ENCODE results near the gene COL23A1. TPM values are rescaled to one million over a fixed set of nuclear protein-coding genes. Genes with fewer than 3 reads are reported as not detected.

COL23A1 gene
- total RNA-seq, 2 donors from 2014 or later = 0.17 to 0.19 TPM

DNA sequence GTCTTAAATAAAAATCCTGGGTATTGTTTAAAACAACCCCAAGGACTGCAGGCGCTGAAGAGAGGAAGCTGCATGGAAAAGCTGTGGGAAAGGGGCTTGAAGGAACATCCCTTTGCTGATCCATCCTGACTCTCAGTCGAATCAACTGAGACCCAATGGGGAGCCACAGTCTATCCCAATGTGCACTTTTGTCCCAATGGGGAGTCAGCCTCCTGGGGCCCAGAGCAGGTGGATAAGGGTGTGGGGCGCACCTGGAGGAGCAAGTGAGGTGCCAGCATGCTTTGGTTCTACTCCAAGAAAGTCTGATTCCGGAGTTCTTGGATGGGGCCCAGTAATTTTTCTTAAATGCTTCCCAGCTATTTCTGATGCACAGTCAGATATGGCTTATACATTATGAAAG, 118.1 kb downstream of the COL23A1 start:
- Mint-ChIP-seq H3K36me3 (no peaks in the 10 kb centered on the region), H3K9me3 (no peaks in the 10 kb centered on the region), H3K4me3 (no peak overlapping the region), H3K27ac (no peak overlapping the region), H3K4me1 (ENCODE audit: low read depth in 2 of 2) (no peaks in the 10 kb centered on the region), H3K27me3 (no peaks in the 10 kb centered on the region)
- no peak for DNase-seq (ENCODE audit: low spot score)
- no peak for ATAC-seq

DNA sequence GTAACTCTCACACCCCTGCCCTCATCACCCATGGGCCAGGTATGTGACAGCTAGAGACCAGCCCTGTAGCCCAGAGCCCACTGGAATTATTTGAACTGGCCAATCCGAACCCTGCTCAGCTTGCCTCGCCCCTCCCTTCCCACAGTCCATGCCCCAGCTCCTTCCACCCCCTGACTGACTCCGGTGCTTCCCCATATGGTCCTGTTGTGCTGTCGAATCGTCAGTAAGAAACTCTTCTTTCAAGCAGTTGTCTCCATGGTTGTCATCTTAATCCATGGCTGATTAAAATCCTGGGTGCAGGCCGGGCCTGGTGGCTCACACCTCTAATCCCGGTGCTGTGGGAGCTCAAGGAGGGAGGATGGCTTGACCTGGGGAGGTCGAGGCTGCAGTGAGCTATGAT, 118.5 kb downstream of the COL23A1 start:
- DNase-seq (ENCODE audit: low spot score) = no peak
- no peak for ATAC-seq
- no peaks in the 10 kb centered on the region for H3K4me1 Mint-ChIP-seq (ENCODE audit: low read depth in 2 of 2)
- no peaks in the 10 kb centered on the region for H3K27me3 Mint-ChIP-seq
- H3K27ac Mint-ChIP-seq = no peak overlapping the region
- H3K36me3 Mint-ChIP-seq = no peaks in the 10 kb centered on the region
- H3K4me3 Mint-ChIP-seq = no peak overlapping the region
- no peaks in the 10 kb centered on the region for H3K9me3 Mint-ChIP-seq

DNA sequence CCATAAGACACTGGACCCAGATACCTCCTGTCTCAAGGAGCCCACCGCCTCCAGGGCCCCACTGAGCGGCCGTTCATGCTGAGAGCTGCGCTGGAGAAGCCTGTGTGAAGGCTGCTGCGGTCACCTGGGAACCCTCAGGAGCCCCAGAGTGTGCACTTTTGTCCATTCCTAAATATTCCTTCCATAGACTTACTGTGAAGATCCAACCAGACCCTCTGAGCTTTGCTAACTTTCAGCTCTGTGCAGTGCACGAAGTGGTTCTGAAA, 119.5 kb downstream of the COL23A1 start:
- no peak overlapping the region for H3K27ac Mint-ChIP-seq
- H3K36me3 Mint-ChIP-seq = no peaks in the 10 kb centered on the region
- no peak overlapping the region for H3K4me3 Mint-ChIP-seq
- DNase-seq (ENCODE audit: low spot score) = no peak
- no peaks in the 10 kb centered on the region for H3K4me1 Mint-ChIP-seq (ENCODE audit: low read depth in 2 of 2)
- ATAC-seq = no peak
- H3K9me3 Mint-ChIP-seq = no peaks in the 10 kb centered on the region
- H3K27me3 Mint-ChIP-seq = no peaks in the 10 kb centered on the region

DNA sequence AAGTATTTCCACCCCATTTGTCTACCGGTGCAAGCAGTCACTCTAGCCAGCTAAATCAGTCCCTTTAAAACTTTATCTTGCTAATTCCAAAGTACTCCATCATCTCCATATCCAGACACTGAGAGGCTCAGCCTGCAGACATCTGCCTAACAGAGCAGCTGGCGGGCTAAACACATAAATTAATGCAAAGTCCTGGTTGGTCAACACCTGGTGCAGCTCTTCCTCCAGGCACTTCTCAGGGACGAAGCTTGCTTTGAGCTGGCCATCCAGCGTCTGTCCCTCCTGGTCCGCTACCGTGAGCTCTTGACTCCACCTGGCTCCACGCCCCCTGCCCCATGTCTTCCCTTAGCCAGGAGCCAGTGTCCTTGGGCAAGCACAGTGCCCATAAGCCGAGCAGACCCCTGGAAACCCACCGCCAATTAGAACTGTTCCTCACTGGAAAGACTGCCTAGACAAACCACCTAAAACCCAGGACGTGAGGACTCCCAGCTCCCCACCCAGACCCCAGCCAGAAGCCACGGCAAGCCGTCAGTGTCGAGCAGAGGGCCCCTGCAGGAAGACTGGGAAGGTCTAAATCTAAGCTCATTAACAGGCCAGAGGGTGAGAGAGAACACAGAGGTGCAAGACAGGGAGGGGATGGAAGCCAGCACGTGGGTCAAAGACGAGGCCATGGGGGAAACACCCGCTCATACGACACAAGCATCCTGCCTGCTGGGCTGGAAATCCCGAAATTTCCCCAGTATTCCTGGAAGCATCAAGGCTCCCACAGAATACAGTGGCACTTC, 120.0 kb downstream of the COL23A1 start:
- H3K27me3 Mint-ChIP-seq = no peaks in the 10 kb centered on the region
- H3K4me3 Mint-ChIP-seq = no peak overlapping the region
- no peaks in the 10 kb centered on the region for H3K4me1 Mint-ChIP-seq (ENCODE audit: low read depth in 2 of 2)
- ATAC-seq = no peak
- H3K36me3 Mint-ChIP-seq = no peaks in the 10 kb centered on the region
- DNase-seq (ENCODE audit: low spot score) = no peak
- H3K9me3 Mint-ChIP-seq = no peaks in the 10 kb centered on the region
- no peak overlapping the region for H3K27ac Mint-ChIP-seq

DNA sequence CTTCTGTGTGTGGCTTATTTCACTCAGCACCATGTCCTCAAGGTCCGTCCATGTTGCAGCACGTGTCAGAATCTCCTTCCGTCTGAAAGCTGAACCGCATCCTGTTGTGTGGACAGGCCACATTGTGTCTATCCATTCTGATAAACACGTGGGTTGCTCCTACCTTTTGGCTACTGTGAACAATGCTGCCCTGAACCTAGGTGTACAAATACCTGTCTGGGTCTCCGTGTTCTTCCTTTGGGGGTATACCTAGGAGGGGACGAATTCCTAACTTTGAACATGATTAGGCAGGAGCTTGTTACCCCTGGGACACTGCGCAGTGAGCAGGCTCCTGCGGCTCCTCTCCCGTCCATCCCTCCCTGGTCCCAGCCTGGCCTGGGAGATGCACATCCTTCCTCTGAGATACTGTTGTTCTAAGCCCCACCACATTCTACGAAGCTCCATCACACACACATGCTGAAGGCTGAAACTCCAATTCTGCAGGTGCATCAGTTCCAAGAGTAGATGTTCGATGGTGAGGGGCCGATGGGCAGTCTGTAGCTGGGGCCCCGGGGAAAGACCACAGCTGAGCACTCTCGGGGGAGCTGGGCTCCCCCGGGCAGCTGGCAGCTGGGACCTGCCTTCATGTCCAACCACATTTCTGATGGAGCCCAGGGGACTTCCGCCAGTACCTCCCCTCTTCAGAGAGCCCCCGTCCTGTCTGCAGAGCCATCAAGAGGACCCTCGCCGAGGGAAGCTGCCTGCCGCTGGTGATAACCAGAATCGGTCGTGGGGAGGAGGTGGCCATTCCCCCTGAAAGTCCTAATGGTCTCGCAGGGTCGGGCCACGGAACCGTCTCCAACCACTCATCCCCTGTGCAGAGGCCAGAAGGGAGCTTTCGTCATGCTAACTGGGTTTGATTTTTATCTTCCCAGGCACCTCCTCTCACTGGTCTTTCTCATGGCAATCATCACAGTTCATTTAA, 120.9 kb downstream of the COL23A1 start:
- no peak for ATAC-seq

DNA sequence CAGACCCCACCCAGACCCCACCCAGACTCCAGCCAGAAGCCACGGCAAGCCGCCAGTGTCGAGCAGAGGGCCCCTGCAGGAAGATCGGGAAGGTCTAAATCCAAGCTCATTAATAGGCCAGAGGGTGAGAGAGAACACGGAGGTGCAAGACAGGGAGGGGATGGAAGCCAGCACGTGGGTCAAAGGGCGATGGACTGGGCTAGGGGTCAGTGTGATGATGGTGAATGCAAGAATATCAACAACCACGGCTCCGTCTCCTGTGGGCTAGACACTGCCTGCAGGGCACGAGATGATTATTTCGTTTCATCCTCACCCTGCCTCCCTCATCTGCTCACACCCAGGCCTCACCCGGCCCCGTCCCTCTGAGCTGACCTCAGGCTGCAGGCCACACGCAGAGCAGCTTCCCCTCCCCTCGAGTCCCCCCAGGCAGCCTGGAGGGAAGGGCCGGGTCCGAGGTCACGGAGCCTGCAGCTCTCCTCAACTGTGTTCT, 122.0 kb downstream of the COL23A1 start:
- no peaks in the 10 kb centered on the region for H3K9me3 Mint-ChIP-seq
- H3K4me1 Mint-ChIP-seq (ENCODE audit: low read depth in 2 of 2) = no peaks in the 10 kb centered on the region
- no peaks in the 10 kb centered on the region for H3K27me3 Mint-ChIP-seq
- H3K36me3 Mint-ChIP-seq = no peaks in the 10 kb centered on the region
- H3K4me3 Mint-ChIP-seq = no peak overlapping the region
- no peak for DNase-seq (ENCODE audit: low spot score)
- ATAC-seq = no peak
- H3K27ac Mint-ChIP-seq = no peak overlapping the region

More for the DNA sequence above, 120.9 kb downstream of the COL23A1 start:
- DNase-seq (ENCODE audit: low spot score) = no peak
- no peaks in the 10 kb centered on the region for H3K4me1 Mint-ChIP-seq (ENCODE audit: low read depth in 2 of 2)
- no peak overlapping the region for H3K27ac Mint-ChIP-seq
- H3K27me3 Mint-ChIP-seq = no peaks in the 10 kb centered on the region
- H3K36me3 Mint-ChIP-seq = no peaks in the 10 kb centered on the region
- no peak overlapping the region for H3K4me3 Mint-ChIP-seq
- no peaks in the 10 kb centered on the region for H3K9me3 Mint-ChIP-seq

DNA sequence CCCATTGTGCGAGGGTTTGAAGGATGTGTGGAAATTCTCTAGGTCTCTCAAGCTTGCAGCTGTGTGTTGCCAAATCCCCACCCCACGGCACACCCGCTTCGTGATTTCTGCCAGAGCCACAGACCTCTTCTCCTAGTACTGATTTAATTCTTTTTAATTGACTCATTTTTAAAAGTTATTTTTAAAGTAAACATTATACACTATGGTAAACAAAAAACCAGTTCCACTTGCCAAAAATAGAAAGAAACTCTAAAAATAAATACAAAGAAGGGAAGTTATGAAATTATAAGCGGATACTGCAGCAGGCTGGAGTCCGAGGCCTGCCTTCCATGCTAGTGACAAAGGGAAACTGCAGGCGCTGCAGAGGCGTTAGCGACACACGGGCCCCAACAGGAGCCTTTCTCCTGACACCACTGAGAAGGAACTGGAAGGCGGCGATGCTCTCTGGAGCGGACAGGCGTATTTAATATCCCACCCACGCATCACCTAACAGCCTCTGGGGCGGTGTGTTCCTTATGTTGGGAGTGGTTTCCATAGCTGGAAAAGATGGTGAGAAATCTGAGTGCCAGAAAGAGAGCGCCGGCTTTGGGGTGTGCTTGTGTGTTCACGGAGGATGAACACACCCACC, 122.5 kb downstream of the COL23A1 start:
- Mint-ChIP-seq H3K27me3 (no peaks in the 10 kb centered on the region), H3K4me1 (ENCODE audit: low read depth in 2 of 2) (no peaks in the 10 kb centered on the region), H3K36me3 (no peaks in the 10 kb centered on the region), H3K27ac (no peak overlapping the region), H3K9me3 (no peaks in the 10 kb centered on the region), H3K4me3 (no peak overlapping the region)
- no peak for ATAC-seq
- DNase-seq (ENCODE audit: low spot score) = no peak

DNA sequence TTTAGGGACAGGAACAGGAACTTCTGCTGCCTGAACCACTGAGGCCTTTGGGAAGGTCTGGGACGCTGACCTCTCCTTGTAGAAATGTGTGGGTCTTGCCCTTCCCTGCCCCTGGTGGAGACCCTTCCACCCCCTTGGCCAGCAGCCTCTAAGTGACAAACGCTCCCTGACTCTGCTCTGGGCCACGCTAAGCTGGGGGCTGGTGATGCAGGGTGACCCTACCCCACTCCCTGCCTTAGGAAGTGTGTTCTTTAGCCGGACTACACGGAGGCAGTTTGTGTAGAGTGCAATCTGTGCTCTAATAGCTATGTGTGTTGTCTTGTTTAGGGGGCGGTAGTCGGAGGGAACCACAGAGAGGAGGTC, 123.0 kb downstream of the COL23A1 start:
- H3K4me3 Mint-ChIP-seq = no peak overlapping the region
- DNase-seq (ENCODE audit: low spot score) (no peak), ATAC-seq (no peak)
- H3K4me1 Mint-ChIP-seq (ENCODE audit: low read depth in 2 of 2) = no peaks in the 10 kb centered on the region
- no peaks in the 10 kb centered on the region for H3K36me3 Mint-ChIP-seq
- no peak overlapping the region for H3K27ac Mint-ChIP-seq
- H3K9me3 Mint-ChIP-seq = no peaks in the 10 kb centered on the region
- no peaks in the 10 kb centered on the region for H3K27me3 Mint-ChIP-seq

DNA sequence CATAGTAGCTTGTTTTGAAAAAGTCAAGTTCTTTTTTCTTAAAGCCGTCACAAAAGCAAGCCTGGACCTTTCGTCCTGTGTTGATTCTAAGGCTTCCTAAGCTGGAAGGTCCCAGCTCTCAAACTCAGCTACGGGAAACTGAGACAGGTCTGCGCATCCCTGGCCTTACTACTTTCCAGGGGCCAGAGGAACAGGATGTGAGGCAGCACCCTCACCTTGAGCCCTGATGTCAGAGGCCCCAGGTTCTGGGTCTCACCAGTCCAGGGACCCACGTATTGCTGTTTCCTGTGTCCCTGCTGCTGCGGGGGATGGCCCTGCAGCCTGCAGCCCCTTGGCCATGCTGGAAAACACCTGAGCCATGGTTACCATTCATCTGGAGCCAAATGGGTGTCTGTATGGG, 123.9 kb downstream of the COL23A1 start:
- Mint-ChIP-seq H3K4me3 (no peak overlapping the region), H3K27me3 (peaks cover 0 to 6% of the 10 kb centered on the region in 2 donors), H3K9me3 (no peaks in the 10 kb centered on the region), H3K4me1 (ENCODE audit: low read depth in 2 of 2) (no peaks in the 10 kb centered on the region), H3K27ac (no peak overlapping the region), H3K36me3 (no peaks in the 10 kb centered on the region)
- ATAC-seq (no peak), DNase-seq (ENCODE audit: low spot score) (no peak)

DNA sequence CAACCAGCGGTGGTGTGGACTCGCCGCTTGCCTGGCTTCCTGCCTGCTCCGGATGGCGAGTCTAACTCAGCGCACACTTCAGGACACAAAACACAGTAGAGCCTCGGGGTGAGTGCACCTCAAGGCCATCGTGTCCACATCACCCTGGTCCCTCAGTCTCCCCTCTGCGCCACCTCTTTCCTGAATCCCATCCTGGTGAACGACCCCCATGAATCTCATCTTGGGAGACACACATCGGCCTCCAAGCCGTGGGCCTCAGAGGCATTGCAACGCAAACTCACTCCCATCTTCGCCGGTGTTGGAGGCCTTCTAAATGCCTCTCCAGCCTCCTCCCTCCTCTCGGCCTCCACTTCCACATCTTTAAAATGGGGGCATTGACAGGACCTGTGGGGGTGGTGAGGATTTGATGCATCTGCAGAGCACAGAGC, 124.3 kb downstream of the COL23A1 start:
- H3K36me3 Mint-ChIP-seq = no peaks in the 10 kb centered on the region
- H3K27me3 Mint-ChIP-seq = peaks cover 0 to 7% of the 10 kb centered on the region in 2 donors
- ATAC-seq (no peak), DNase-seq (ENCODE audit: low spot score) (no peak)
- no peaks in the 10 kb centered on the region for H3K9me3 Mint-ChIP-seq
- no peak overlapping the region for H3K27ac Mint-ChIP-seq
- no peaks in the 10 kb centered on the region for H3K4me1 Mint-ChIP-seq (ENCODE audit: low read depth in 2 of 2)
- no peak overlapping the region for H3K4me3 Mint-ChIP-seq

DNA sequence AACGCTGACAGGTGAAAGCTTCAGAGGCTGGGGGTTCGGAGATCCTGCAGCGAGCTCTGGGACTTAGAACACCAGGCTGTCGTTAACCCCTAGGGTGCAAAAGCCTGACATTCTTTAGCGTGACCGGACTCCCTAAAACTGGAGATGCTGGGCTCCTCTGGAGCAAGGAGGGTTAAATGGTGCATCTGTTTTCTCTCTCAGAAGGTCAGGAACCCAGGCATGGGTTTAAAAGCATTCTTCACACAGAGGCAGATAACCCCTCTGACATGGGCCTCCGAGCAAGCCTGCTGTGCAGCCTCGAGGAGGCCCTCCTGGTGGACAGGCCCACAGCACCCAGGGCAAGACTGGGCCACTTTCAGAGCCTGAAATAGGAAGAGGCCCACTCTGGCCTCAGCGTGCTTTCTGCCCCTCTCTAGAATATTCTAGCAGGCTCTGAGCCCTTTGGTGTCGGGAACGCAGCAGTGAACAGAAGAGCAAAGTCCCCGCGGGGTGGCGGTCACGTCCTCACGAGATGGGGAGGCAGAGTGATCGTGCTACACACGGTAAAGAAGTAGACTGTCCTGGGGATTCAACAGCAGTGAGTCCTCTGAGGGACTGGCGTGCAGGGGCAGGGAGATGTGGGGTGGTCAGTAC, 124.8 kb downstream of the COL23A1 start:
- Mint-ChIP-seq H3K9me3 (no peaks in the 10 kb centered on the region), H3K36me3 (no peaks in the 10 kb centered on the region), H3K27me3 (peaks cover 0 to 7% of the 10 kb centered on the region in 2 donors), H3K4me3 (no peak overlapping the region), H3K4me1 (ENCODE audit: low read depth in 2 of 2) (no peaks in the 10 kb centered on the region), H3K27ac (no peak overlapping the region)
- DNase-seq (ENCODE audit: low spot score) = no peak
- ATAC-seq = no peak

DNA sequence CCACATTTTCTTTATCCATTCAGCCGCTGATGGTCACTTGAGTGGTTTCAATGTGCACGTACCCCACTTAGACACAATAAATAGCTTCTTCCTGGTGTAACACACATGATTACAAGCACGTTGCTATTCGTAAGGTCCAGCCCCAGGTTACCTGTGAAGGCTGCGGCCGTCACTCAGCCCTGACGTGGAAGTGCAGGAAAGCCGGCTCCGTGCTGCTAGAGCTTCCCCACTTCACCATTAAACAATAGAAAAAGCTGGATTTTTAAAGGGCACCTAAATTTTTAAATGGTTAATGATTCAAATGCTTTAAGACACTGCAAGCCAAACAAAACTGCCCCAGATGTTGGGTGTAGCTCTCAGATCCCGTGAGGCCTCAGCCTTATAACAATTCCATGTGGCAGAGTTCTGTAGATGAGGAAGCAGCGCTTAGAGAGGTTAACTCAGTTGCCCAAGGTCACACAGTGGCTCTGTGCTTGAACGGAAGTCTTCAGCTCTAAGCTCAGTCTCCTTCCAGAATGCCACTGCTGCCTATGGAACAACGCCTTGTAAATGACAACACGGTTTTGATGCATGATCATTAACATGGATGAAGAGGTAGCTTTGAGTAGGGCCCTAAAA, 125.7 kb downstream of the COL23A1 start:
- H3K36me3 Mint-ChIP-seq = no peaks in the 10 kb centered on the region
- no peak overlapping the region for H3K4me3 Mint-ChIP-seq
- ATAC-seq (no peak), DNase-seq (ENCODE audit: low spot score) (no peak)
- no peaks in the 10 kb centered on the region for H3K9me3 Mint-ChIP-seq
- H3K4me1 Mint-ChIP-seq (ENCODE audit: low read depth in 2 of 2) = no peaks in the 10 kb centered on the region
- peaks cover 0 to 7% of the 10 kb centered on the region in 2 donors for H3K27me3 Mint-ChIP-seq
- H3K27ac Mint-ChIP-seq = no peak overlapping the region
